Neutrophil (primary cell): ENCODE data around the gene TNS3.

Experiments used
- H3K27ac ChIP-seq: fragments of 200-600 bp; sonication (generic); 2 replicates; pipeline ENCODE4 v1.5.1; 2016; ENCODE audit warnings: mild to moderate bottlenecking, moderate library complexity
- H3K27me3 ChIP-seq: fragments of 200-600 bp; sonication (generic); 2 replicates; pipeline ENCODE4 v1.6.0; 2016; ENCODE audit warnings: mild to moderate bottlenecking
- H3K36me3 ChIP-seq: fragments of 200-600 bp; sonication (generic); 2 replicates; pipeline ENCODE4 v1.5.1; 2017
- H3K4me1 ChIP-seq, 2 experiments: fragments of 200-600 bp in 1 of 2; sonication (generic) in 1 of 2; 1 replicate in 1 of 2; 2 replicates in 1 of 2; pipeline versions ENCODE4 v1.5.1 to v1.6.1; 2013 to 2016; ENCODE audit warnings: low read depth in 1 of 2, low read length in 1 of 2, mild to moderate bottlenecking in 1 of 2, moderate library complexity in 1 of 2; ENCODE audit not compliant: control insufficient read depth in 1 of 2, insufficient read depth in 1 of 2
- H3K4me3 ChIP-seq, 2 experiments: fragments of 200-600 bp in 1 of 2; sonication (generic) in 1 of 2; 1 replicate in 1 of 2; 2 replicates in 1 of 2; pipeline ENCODE4 v1.5.1; 2013 to 2016; ENCODE audit warnings: low read depth in 1 of 2, low read length in 1 of 2, mild to moderate bottlenecking in 1 of 2, moderate library complexity in 1 of 2
- H3K9me3 ChIP-seq: fragments of 200-600 bp; sonication (generic); 2 replicates; pipeline ENCODE4 v1.5.1; 2016
- CTCF ChIP-seq: fragments of 200-600 bp; sonication (generic); IDR thresholded peaks from 2 replicates; pipeline ENCODE4 v1.5.1; 2016; ENCODE audit warnings: antibody characterized with exemption

TNS3 gene

GRCh38 chr7:47552621-47553020 lies 29.3 kb downstream of the TNS3 start:
- Histone ChIP-seq H3K27ac (no peak overlapping the region), H3K36me3 (no peaks in the 10 kb centered on the region), H3K9me3 (no peaks in the 10 kb centered on the region), H3K27me3 (no peaks in the 10 kb centered on the region), H3K4me3 (no peak overlapping the region), H3K4me1 (no peaks in the 10 kb centered on the region)
- TF ChIP-seq CTCF, result no peak

- Histone ChIP-seq H3K27me3 (no peaks in the 10 kb centered on the region), H3K27ac (no peak overlapping the region), H3K4me1 (no peaks in the 10 kb centered on the region), H3K9me3 (no peaks in the 10 kb centered on the region), H3K36me3 (no peaks in the 10 kb centered on the region), H3K4me3 (no peak overlapping the region)
- no peak for TF ChIP-seq CTCF
Observed at GRCh38 chr7:47551668-47552440, 30.1 kb downstream of the TNS3 start.

- Histone ChIP-seq H3K27ac (no peak overlapping the region), H3K4me1 (no peaks in the 10 kb centered on the region), H3K4me3 (no peak overlapping the region), H3K36me3 (no peaks in the 10 kb centered on the region), H3K9me3 (no peaks in the 10 kb centered on the region), H3K27me3 (no peaks in the 10 kb centered on the region)
- TF ChIP-seq CTCF, result no peak
Observed at GRCh38 chr7:47550788-47551470, 31.0 kb downstream of the TNS3 start.

GRCh38 chr7:47549916-47550315 lies 32.0 kb downstream of the TNS3 start:
- no peak overlapping the region for H3K27ac ChIP-seq
- TF ChIP-seq CTCF, result no peak

GRCh38 chr7:47549397-47549796 lies 32.5 kb downstream of the TNS3 start:
- Histone ChIP-seq H3K36me3 (no peaks in the 10 kb centered on the region), H3K27me3 (no peaks in the 10 kb centered on the region), H3K4me3 (no peak overlapping the region), H3K4me1 (no peaks in the 10 kb centered on the region), H3K9me3 (no peaks in the 10 kb centered on the region), H3K27ac (no peak overlapping the region)
- no peak for TF ChIP-seq CTCF

More at GRCh38 chr7:47549916-47550315, 32.0 kb downstream of the TNS3 start:
- Histone ChIP-seq H3K4me1 (no peaks in the 10 kb centered on the region), H3K36me3 (no peaks in the 10 kb centered on the region), H3K27me3 (no peaks in the 10 kb centered on the region), H3K9me3 (no peaks in the 10 kb centered on the region), H3K4me3 (no peak overlapping the region)
